Measurements from ENCODE around the gene DNAAF5.
"Not testable (repeated sequence)": the region's sequence is repeated elsewhere in the genome, so short reads cannot be mapped to it uniquely, and the experiment has no call there.

Gene DNAAF5

DNA sequence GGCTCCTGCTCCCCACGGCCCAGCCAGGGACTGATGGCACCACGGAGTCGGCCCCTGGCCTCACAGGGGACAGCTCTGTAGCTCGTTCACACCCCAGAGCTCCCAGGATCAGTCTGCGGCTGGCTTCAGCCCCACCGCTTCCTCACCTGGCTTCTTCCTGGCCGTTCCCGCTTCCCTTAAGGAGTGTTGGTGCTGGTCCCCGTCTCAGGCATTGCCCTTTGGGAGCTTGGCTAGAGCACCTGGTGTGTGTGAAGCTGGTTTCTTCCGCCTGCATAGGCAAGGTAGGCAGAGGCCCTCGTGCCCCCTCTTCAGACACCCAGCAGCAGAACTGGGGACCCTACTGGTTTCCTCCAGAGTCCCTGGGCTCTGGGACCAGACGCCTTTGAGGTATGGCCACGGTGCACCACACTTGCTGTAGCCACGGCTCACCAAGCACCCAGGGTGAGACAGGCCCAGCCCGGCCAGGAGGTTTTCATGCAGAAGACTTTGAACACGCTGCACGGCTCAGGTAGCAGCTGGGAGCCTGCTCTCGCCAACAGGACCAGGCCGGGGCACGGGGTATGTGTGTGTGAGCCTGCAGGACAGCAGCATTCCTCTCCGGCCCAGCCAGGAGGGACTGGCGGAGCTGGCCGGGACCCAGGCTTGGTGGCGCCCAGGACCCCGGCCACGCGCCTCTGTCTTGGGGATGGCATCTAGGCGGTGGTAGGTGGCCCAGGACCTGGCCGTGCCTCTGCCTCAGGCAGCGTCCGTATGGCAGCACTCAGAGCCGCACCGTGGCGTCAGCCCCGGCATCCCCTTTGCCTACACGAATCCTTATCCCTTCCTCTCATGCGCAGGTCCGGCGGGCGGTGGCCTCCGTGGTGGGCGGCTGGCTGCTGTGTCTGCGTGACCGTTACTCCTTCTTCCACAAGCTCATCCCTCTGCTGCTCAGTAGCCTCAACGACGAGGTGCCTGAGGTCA is 13.8 kb downstream of the DNAAF5 start:
- H3K9ac ChIP-seq (ENCODE audit: low read length): no peak overlapping the region
- no peaks in the 10 kb centered on the region for H3K4me1 ChIP-seq (ENCODE audit: control insufficient read depth, low read depth, low read length)
- no peak overlapping the region for H2AK5ac ChIP-seq (ENCODE audit: low read length)
- no peak overlapping the region for H3K27ac ChIP-seq (ENCODE audit: low read depth, low read length)
- peaks cover 9% of the 10 kb centered on the region for H3K79me1 ChIP-seq (ENCODE audit: low read length)
- no peak overlapping the region for H4K5ac ChIP-seq (ENCODE audit: low read length)
- no peak overlapping the region for H2BK5ac ChIP-seq (ENCODE audit: low read length)
- no CpG with 5 or more reads among the region's 46 CpGs for WGBS (ENCODE audit: extremely low coverage, insufficient coverage, low lambda C conversion rate)
- no peak overlapping the region for H3K18ac ChIP-seq (ENCODE audit: low read length)
- H2BK120ac ChIP-seq (ENCODE audit: low read depth, low read length): no peak overlapping the region
- peaks cover under 1% of the 10 kb centered on the region for H3K36me3 ChIP-seq (ENCODE audit: control insufficient read depth, insufficient read depth, low read length)
- H2BK15ac ChIP-seq (replicated peaks; ENCODE audit: low read depth): no peak overlapping the region
- no peak overlapping the region for H3K4me2 ChIP-seq (ENCODE audit: low read length)
- no peak for DNase-seq
- no peaks in the 10 kb centered on the region for H3K27me3 ChIP-seq (ENCODE audit: insufficient read depth, low read length, poor library complexity)
- no peak overlapping the region for H3K56ac ChIP-seq (ENCODE audit: low read length)
- no peak overlapping the region for H3K4me3 ChIP-seq (ENCODE audit: low read length)
- peaks cover 12% of the 10 kb centered on the region for H3K79me2 ChIP-seq (ENCODE audit: control insufficient read depth, insufficient read depth, low read length)
- no peak overlapping the region for H4K8ac ChIP-seq (ENCODE audit: low read depth, low read length)
- H3K4ac ChIP-seq (ENCODE audit: low read depth, low read length): no peak overlapping the region
- no peak overlapping the region for H3K23ac ChIP-seq (ENCODE audit: low read length)

DNA sequence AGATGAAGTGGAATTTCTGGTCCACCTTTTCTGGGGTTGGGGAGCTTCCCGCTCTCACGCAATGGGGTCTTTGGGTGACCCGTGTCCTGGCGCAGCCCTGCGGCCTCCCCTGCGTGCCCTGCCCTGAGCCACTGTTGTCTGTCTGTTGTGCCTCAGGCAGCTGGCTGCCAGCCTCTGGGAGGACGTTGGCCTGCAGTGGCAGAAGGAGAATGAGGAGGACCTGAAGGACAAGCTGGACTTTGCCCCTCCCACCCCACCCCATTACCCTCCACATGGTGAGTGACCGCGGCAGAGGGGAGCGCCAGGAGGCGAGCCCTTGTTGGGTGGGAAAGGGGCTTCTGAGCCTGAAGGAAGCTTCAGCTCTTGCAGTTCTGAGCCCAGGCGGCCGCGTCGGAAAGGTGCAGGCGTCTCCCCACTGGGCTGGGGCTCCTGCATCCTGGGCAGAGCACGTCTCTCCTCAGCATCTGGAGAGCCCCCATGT is 14.7 kb downstream of the DNAAF5 start:
- Histone ChIP-seq H3K18ac (ENCODE audit: low read length) (no peak overlapping the region), H3K79me2 (ENCODE audit: control insufficient read depth, insufficient read depth, low read length) (peaks cover 8% of the 10 kb centered on the region), H3K4me3 (ENCODE audit: low read length) (no peak overlapping the region), H3K9ac (ENCODE audit: low read length) (no peak overlapping the region), H3K27ac (ENCODE audit: low read depth, low read length) (no peak overlapping the region), H3K56ac (ENCODE audit: low read length) (no peak overlapping the region), H3K23ac (ENCODE audit: low read length) (no peak overlapping the region), H2BK15ac (replicated peaks; ENCODE audit: low read depth) (no peak overlapping the region), H3K79me1 (ENCODE audit: low read length) (peaks cover 11% of the 10 kb centered on the region), H3K4me2 (ENCODE audit: low read length) (no peak overlapping the region), H3K36me3 (ENCODE audit: control insufficient read depth, insufficient read depth, low read length) (peaks cover 3% of the 10 kb centered on the region), H2BK120ac (ENCODE audit: low read depth, low read length) (no peak overlapping the region), H4K8ac (ENCODE audit: low read depth, low read length) (no peak overlapping the region), H3K4ac (ENCODE audit: low read depth, low read length) (no peak overlapping the region), H3K27me3 (ENCODE audit: insufficient read depth, low read length, poor library complexity) (no peaks in the 10 kb centered on the region), H2BK5ac (ENCODE audit: low read length) (no peak overlapping the region), H4K5ac (ENCODE audit: low read length) (no peak overlapping the region), H3K4me1 (ENCODE audit: control insufficient read depth, low read depth, low read length) (no peaks in the 10 kb centered on the region), H2AK5ac (ENCODE audit: low read length) (no peak overlapping the region)
- no CpG with 5 or more reads among the region's 17 CpGs for WGBS (ENCODE audit: extremely low coverage, insufficient coverage, low lambda C conversion rate)
- DNase-seq: no peak

DNA sequence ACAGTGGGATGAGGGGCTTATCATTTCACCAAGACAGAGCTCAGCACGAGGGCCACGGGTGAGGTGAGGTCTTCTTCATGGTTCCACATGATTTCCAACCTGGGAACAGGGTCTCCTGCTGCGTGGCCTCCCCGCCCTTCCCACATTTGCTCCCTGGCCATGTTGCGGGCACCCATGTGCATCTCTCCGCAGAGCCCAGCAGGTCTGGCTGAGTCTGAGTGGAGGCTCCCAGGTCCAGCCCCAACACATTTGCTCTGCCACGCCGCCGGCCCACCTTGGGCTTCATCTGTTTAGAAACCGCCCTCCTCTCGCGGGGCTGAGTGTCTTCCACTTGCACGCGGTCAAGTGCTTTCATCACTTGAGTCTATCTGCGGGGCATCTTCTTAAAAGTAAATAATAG is 15.4 kb downstream of the DNAAF5 start:
- H2BK15ac ChIP-seq (replicated peaks; ENCODE audit: low read depth): no peak overlapping the region
- H4K5ac ChIP-seq (ENCODE audit: low read length): no peak overlapping the region
- no peak overlapping the region for H2BK5ac ChIP-seq (ENCODE audit: low read length)
- peaks cover 5% of the 10 kb centered on the region for H3K79me2 ChIP-seq (ENCODE audit: control insufficient read depth, insufficient read depth, low read length)
- H3K9ac ChIP-seq (ENCODE audit: low read length): no peak overlapping the region
- no CpG with 5 or more reads among the region's 15 CpGs for WGBS (ENCODE audit: extremely low coverage, insufficient coverage, low lambda C conversion rate)
- no peak overlapping the region for H2AK5ac ChIP-seq (ENCODE audit: low read length)
- DNase-seq: no peak
- peaks cover 10% of the 10 kb centered on the region for H3K79me1 ChIP-seq (ENCODE audit: low read length)
- H2BK120ac ChIP-seq (ENCODE audit: low read depth, low read length): no peak overlapping the region
- no peak overlapping the region for H3K27ac ChIP-seq (ENCODE audit: low read depth, low read length)
- H3K23ac ChIP-seq (ENCODE audit: low read length): no peak overlapping the region
- no peak overlapping the region for H3K4ac ChIP-seq (ENCODE audit: low read depth, low read length)
- no peak overlapping the region for H3K56ac ChIP-seq (ENCODE audit: low read length)
- no peaks in the 10 kb centered on the region for H3K27me3 ChIP-seq (ENCODE audit: insufficient read depth, low read length, poor library complexity)
- H3K4me3 ChIP-seq (ENCODE audit: low read length): no peak overlapping the region
- H4K8ac ChIP-seq (ENCODE audit: low read depth, low read length): no peak overlapping the region
- H3K4me1 ChIP-seq (ENCODE audit: control insufficient read depth, low read depth, low read length): no peaks in the 10 kb centered on the region
- H3K18ac ChIP-seq (ENCODE audit: low read length): no peak overlapping the region
- H3K36me3 ChIP-seq (ENCODE audit: control insufficient read depth, insufficient read depth, low read length): peaks cover 3% of the 10 kb centered on the region
- no peak overlapping the region for H3K4me2 ChIP-seq (ENCODE audit: low read length)

DNA sequence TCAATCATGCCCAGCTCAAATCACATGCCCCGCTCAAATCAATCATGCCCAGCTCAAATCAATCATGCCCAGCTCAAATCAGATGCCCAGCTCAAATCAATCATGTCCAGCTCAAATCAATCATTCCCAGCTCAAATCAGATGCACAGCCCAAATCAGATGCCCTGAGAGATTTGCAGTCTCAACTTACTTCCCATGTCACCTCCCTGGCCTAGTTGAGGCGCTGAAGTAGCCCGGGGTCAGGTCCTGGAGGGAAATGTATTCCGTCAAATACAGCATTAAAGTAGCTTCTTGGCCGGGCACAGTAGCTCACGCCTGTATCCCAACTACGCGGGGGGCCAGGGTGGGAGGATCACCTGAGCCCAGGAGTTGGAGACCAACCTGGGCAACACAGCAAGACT is 16.3 kb downstream of the DNAAF5 start:
- H4K5ac ChIP-seq (ENCODE audit: low read length): no peak overlapping the region
- H3K79me2 ChIP-seq (ENCODE audit: control insufficient read depth, insufficient read depth, low read length): peaks cover 5% of the 10 kb centered on the region
- no peaks in the 10 kb centered on the region for H3K27me3 ChIP-seq (ENCODE audit: insufficient read depth, low read length, poor library complexity)
- H3K4me2 ChIP-seq (ENCODE audit: low read length): no peak overlapping the region
- H3K4me3 ChIP-seq (ENCODE audit: low read length): no peak overlapping the region
- no peak overlapping the region for H2AK5ac ChIP-seq (ENCODE audit: low read length)
- peaks cover 15% of the 10 kb centered on the region for H3K79me1 ChIP-seq (ENCODE audit: low read length)
- H3K4ac ChIP-seq (ENCODE audit: low read depth, low read length): no peak overlapping the region
- H3K18ac ChIP-seq (ENCODE audit: low read length): no peak overlapping the region
- no peak overlapping the region for H4K8ac ChIP-seq (ENCODE audit: low read depth, low read length)
- no peak overlapping the region for H2BK120ac ChIP-seq (ENCODE audit: low read depth, low read length)
- no peak overlapping the region for H3K9ac ChIP-seq (ENCODE audit: low read length)
- no CpG with 5 or more reads among the region's 8 CpGs for WGBS (ENCODE audit: extremely low coverage, insufficient coverage, low lambda C conversion rate)
- no peak overlapping the region for H3K23ac ChIP-seq (ENCODE audit: low read length)
- no peaks in the 10 kb centered on the region for H3K4me1 ChIP-seq (ENCODE audit: control insufficient read depth, low read depth, low read length)
- H2BK5ac ChIP-seq (ENCODE audit: low read length): no peak overlapping the region
- no peak for DNase-seq
- H2BK15ac ChIP-seq (replicated peaks; ENCODE audit: low read depth): no peak overlapping the region
- H3K36me3 ChIP-seq (ENCODE audit: control insufficient read depth, insufficient read depth, low read length): peaks cover 3% of the 10 kb centered on the region
- H3K56ac ChIP-seq (ENCODE audit: low read length): no peak overlapping the region
- H3K27ac ChIP-seq (ENCODE audit: low read depth, low read length): no peak overlapping the region

DNA sequence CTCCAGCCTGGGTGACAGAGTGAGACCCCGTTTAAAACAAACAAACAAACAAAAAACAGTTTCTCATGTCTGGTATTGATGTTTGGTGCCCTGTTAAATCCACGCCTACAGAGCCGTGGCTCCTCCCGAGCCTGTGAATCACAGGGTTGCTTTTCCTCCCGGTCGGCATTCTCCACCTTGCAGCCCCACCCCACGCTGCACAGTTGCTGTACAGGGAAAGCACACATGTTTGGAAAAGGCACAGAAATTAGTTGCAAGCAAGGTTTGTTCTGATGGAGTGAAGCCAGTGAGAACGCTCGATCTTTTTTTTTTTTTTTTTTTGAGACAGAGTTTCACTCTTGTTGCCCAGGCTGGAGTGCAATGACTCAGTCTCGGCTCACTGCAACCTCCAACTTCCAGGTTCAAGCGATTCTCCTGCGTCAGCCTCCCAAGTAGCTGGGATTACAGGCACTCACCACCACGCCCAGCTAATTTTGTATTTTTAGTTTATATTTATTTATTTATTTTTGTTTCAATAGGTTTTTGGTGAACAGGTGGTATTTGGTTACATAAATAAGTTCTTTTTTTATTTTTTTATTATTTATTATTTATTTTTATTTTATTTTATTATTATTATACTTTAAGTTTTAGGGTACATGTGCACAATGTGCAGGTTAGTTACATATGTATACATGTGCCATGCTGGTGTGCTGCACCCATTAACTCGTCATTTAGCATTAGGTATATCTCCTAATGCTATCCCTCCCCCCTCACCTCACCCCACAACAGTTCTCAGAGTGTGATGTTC is 17.0 kb downstream of the DNAAF5 start:
- H2BK15ac ChIP-seq (replicated peaks; ENCODE audit: low read depth); H2AK5ac ChIP-seq (ENCODE audit: low read length); H2BK5ac ChIP-seq (ENCODE audit: low read length); DNase-seq; H3K9ac ChIP-seq (ENCODE audit: low read length); H3K56ac ChIP-seq (ENCODE audit: low read length); H3K27me3 ChIP-seq (ENCODE audit: insufficient read depth, low read length, poor library complexity); H3K4me1 ChIP-seq (ENCODE audit: control insufficient read depth, low read depth, low read length); H2BK120ac ChIP-seq (ENCODE audit: low read depth, low read length); H3K4me2 ChIP-seq (ENCODE audit: low read length); H3K4me3 ChIP-seq (ENCODE audit: low read length); H3K79me2 ChIP-seq (ENCODE audit: control insufficient read depth, insufficient read depth, low read length); H3K27ac ChIP-seq (ENCODE audit: low read depth, low read length); H4K5ac ChIP-seq (ENCODE audit: low read length); H3K4ac ChIP-seq (ENCODE audit: low read depth, low read length); H4K8ac ChIP-seq (ENCODE audit: low read depth, low read length); H3K23ac ChIP-seq (ENCODE audit: low read length); H3K36me3 ChIP-seq (ENCODE audit: control insufficient read depth, insufficient read depth, low read length); H3K18ac ChIP-seq (ENCODE audit: low read length): not testable (repeated sequence)
- peaks cover 14% of the 10 kb centered on the region for H3K79me1 ChIP-seq (ENCODE audit: low read length)
- WGBS (ENCODE audit: extremely low coverage, insufficient coverage, low lambda C conversion rate): no CpG with 5 or more reads among the region's 14 CpGs

All from mesendoderm (in vitro differentiated cells).